ENCODE measurements around the gene TMC5. TPM values are rescaled to one million over a fixed set of nuclear protein-coding genes. Genes with fewer than 3 reads are reported as not detected.

Gene TMC5
- total and polyA plus RNA-seq, 2 of the 4 experiments (the other 2 are of a cell fraction) = not detected

DNA sequence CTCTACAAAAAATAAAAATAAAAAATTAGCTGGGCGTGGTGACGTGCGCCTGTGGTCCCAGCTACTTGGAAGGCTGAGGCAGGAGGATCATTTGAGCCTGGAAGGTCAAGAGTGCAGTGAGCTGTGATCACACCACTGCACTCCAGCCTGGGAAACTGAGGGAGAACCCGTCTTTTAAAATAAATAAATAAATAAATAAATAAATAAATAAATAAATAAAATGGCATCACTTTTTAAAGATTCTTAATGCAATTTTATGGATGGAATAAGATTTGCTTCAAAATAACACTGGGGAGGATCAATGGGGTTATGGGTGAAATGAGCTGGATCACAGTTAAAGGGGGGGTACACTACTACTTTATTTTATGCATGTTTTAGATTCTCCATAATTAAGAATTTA is 89.3 kb downstream of the TMC5 start:
- Histone ChIP-seq H3K9me3 (ENCODE audit: control insufficient read depth, insufficient read depth, low read length) (no peaks in the 10 kb centered on the region), H3K56ac (ENCODE audit: extremely low read depth, insufficient read depth, low read length) (no peak overlapping the region), H3K14ac (replicated peaks; ENCODE audit: low read depth, low read length) (no peak overlapping the region), H3K4me1 (ENCODE audit: control insufficient read depth, insufficient read depth, low read length) (no peaks in the 10 kb centered on the region), H2BK20ac (ENCODE audit: low read depth, low read length) (no peak overlapping the region), H2BK120ac (ENCODE audit: low read depth, low read length) (no peak overlapping the region), H4K8ac (ENCODE audit: low read depth in 2 of 2, low read length in 2 of 2) (no peak overlapping the region), H3K36me3 (ENCODE audit: control insufficient read depth, insufficient read depth, low read length) (peaks cover 33% of the 10 kb centered on the region), H3K79me1 (ENCODE audit: low read depth in 1 of 2, low read length in 2 of 2) (peaks cover 0 to 10% of the 10 kb centered on the region in 2 experiments; a peak in 2 of 4 replicates), H3K23ac (ENCODE audit: low read depth, low read length) (no peak overlapping the region), H3K27ac (ENCODE audit: insufficient read depth, low read length) (no peak overlapping the region), H2AK5ac (ENCODE audit: low read depth, low read length) (no peak overlapping the region), H3K4me3 (ENCODE audit: insufficient read depth, low read depth, low read length) (no peak overlapping the region), H2AK9ac (replicated peaks; ENCODE audit: low read depth, low read length, poor library complexity) (no peak overlapping the region), H3K9me1 (ENCODE audit: insufficient read depth, low read length) (no peaks in the 10 kb centered on the region), H3K4ac (ENCODE audit: low read depth, low read length) (no peak overlapping the region), H2BK15ac (ENCODE audit: low read depth, low read length) (no peak overlapping the region), H2AFZ (replicated peaks; ENCODE audit: low read length, poor library complexity) (no peak overlapping the region), H3K27me3 (ENCODE audit: control insufficient read depth, insufficient read depth, low read length) (no peaks in the 10 kb centered on the region), H3K9ac (ENCODE audit: low read depth, low read length) (no peak overlapping the region), H3K18ac (ENCODE audit: low read depth, low read length) (no peak overlapping the region), H3K4me2 (ENCODE audit: low read depth, low read length) (no peak overlapping the region), H2BK5ac (ENCODE audit: low read depth, low read length, poor library complexity, severe bottlenecking) (no peak overlapping the region), H4K5ac (ENCODE audit: low read depth, low read length) (no peak overlapping the region), H4K20me1 (ENCODE audit: insufficient read depth, low read length) (no peaks in the 10 kb centered on the region), H4K91ac (ENCODE audit: insufficient read depth, low read depth, low read length) (no peak overlapping the region)
- no CpG with 5 or more reads among the region's 4 CpGs for WGBS, 2 experiments (ENCODE audit: extremely low coverage in 2 of 2, insufficient read length in 1 of 2)
- dilution Hi-C loops (cut with HindIII; ENCODE audit: low sequenced_read_pairs, unreplicated experiment) (no loop called here), intact Hi-C loops (cut with micrococcal nuclease) (no loop called here), in situ Hi-C loops (cut with MboI; ENCODE audit: low sequenced_read_pairs) (no loop called here)
- BruUV-seq (replicated peaks) = no TSS peak
- POLR2A ChIA-PET (ENCODE audit: unreplicated experiment) = no interaction called here
- ATAC-seq (ENCODE audit: low read depth) (no peak), DNase-seq (no peak)
- no peak for TF ChIP-seq NFE2L2 (IDR thresholded peaks at IDR 0.05; ENCODE audit: low read depth, low read length)
- TF ChIP-seq MAFK (IDR thresholded peaks at IDR 0.05; ENCODE audit: low read depth, low read length) = no peak
- no peak for TF ChIP-seq FOS (IDR thresholded peaks at IDR 0.05; ENCODE audit: low read depth, low read length)
- TF ChIP-seq RCOR1 (IDR thresholded peaks at IDR 0.05; ENCODE audit: insufficient replicate concordance, low read length) = no peak
- no peak for TF ChIP-seq BHLHE40 (IDR thresholded peaks at IDR 0.05; ENCODE audit: low read depth, low read length)
- TF ChIP-seq RAD21 (IDR thresholded peaks at IDR 0.05; ENCODE audit: low read length) = no peak
- no peak for TF ChIP-seq MAZ (IDR thresholded peaks at IDR 0.05; ENCODE audit: borderline replicate concordance, low read depth, low read length)
- TF ChIP-seq, protein P1, sequence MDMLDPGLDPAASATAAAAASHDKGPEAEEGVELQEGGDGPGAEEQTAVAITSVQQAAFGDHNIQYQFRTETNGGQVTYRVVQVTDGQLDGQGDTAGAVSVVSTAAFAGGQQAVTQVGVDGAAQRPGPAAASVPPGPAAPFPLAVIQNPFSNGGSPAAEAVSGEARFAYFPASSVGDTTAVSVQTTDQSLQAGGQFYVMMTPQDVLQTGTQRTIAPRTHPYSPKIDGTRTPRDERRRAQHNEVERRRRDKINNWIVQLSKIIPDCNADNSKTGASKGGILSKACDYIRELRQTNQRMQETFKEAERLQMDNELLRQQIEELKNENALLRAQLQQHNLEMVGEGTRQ (IDR thresholded peaks at IDR 0.05; ENCODE audit: low read depth, low read length) = no peak
- TF ChIP-seq CEBPB (IDR thresholded peaks at IDR 0.05; ENCODE audit: low read depth, low read length) = no peak
- no peak for TF ChIP-seq MXI1 (IDR thresholded peaks at IDR 0.05; ENCODE audit: borderline replicate concordance, low read depth, low read length)
- no peak for TF ChIP-seq RFX5 (IDR thresholded peaks at IDR 0.05; ENCODE audit: low read depth, low read length)
- TF ChIP-seq, protein P2, sequence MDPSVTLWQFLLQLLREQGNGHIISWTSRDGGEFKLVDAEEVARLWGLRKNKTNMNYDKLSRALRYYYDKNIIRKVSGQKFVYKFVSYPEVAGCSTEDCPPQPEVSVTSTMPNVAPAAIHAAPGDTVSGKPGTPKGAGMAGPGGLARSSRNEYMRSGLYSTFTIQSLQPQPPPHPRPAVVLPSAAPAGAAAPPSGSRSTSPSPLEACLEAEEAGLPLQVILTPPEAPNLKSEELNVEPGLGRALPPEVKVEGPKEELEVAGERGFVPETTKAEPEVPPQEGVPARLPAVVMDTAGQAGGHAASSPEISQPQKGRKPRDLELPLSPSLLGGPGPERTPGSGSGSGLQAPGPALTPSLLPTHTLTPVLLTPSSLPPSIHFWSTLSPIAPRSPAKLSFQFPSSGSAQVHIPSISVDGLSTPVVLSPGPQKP (IDR thresholded peaks at IDR 0.05; ENCODE audit: borderline replicate concordance, low read depth, low read length) = no peak
- TF ChIP-seq CHD1 (IDR thresholded peaks at IDR 0.05; ENCODE audit: low read depth, low read length) = no peak
- TF ChIP-seq POLR2A (IDR thresholded peaks at IDR 0.05; ENCODE audit: low read depth, low read length) = no peak
- TF ChIP-seq, protein P3, sequence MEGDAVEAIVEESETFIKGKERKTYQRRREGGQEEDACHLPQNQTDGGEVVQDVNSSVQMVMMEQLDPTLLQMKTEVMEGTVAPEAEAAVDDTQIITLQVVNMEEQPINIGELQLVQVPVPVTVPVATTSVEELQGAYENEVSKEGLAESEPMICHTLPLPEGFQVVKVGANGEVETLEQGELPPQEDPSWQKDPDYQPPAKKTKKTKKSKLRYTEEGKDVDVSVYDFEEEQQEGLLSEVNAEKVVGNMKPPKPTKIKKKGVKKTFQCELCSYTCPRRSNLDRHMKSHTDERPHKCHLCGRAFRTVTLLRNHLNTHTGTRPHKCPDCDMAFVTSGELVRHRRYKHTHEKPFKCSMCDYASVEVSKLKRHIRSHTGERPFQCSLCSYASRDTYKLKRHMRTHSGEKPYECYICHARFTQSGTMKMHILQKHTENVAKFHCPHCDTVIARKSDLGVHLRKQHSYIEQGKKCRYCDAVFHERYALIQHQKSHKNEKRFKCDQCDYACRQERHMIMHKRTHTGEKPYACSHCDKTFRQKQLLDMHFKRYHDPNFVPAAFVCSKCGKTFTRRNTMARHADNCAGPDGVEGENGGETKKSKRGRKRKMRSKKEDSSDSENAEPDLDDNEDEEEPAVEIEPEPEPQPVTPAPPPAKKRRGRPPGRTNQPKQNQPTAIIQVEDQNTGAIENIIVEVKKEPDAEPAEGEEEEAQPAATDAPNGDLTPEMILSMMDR (conservative IDR thresholded peaks at IDR 0.05; ENCODE audit: low read depth, low read length) = no peak
- TF ChIP-seq SMC3 (IDR thresholded peaks at IDR 0.05; ENCODE audit: low read depth, low read length) = no peak
- CTCF ChIA-PET = no interaction called here

Measured in IMR-90 (cell line).